HG03025 (cell line): ENCODE results near the gene EIF4ENIF1.
"Not testable (repeated sequence)": the region's sequence is repeated elsewhere in the genome, so short reads cannot be mapped to it uniquely, and the experiment has no call there.

ENCODE experiments used
- ATAC-seq: cut with Tn5 transposase; IDR thresholded peaks from one replicate; pipeline ENCODE4 v1.9.1; 2021; ENCODE audit warnings: mild to moderate bottlenecking, moderate library complexity; ENCODE audit not compliant: unreplicated experiment, low FRiP score

The EIF4ENIF1 gene, protein sequence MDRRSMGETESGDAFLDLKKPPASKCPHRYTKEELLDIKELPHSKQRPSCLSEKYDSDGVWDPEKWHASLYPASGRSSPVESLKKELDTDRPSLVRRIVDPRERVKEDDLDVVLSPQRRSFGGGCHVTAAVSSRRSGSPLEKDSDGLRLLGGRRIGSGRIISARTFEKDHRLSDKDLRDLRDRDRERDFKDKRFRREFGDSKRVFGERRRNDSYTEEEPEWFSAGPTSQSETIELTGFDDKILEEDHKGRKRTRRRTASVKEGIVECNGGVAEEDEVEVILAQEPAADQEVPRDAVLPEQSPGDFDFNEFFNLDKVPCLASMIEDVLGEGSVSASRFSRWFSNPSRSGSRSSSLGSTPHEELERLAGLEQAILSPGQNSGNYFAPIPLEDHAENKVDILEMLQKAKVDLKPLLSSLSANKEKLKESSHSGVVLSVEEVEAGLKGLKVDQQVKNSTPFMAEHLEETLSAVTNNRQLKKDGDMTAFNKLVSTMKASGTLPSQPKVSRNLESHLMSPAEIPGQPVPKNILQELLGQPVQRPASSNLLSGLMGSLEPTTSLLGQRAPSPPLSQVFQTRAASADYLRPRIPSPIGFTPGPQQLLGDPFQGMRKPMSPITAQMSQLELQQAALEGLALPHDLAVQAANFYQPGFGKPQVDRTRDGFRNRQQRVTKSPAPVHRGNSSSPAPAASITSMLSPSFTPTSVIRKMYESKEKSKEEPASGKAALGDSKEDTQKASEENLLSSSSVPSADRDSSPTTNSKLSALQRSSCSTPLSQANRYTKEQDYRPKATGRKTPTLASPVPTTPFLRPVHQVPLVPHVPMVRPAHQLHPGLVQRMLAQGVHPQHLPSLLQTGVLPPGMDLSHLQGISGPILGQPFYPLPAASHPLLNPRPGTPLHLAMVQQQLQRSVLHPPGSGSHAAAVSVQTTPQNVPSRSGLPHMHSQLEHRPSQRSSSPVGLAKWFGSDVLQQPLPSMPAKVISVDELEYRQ

GRCh38 chr22:31489632-31490495, at the start of gene EIF4ENIF1:
EIF4ENIF1 (minus strand) TSS chr22:31489842; CDS start chr22:31488718, 1,124 bp downstream.
- ATAC-seq, result peak; percentile 42

- no peak for ATAC-seq
These were observed 49.2 kb upstream of the EIF4ENIF1 start for GRCh38 chr22:31538815-31539214.

- no peak for ATAC-seq
These were observed 47.4 kb upstream of the EIF4ENIF1 start for GRCh38 chr22:31537019-31537535.

DNA sequence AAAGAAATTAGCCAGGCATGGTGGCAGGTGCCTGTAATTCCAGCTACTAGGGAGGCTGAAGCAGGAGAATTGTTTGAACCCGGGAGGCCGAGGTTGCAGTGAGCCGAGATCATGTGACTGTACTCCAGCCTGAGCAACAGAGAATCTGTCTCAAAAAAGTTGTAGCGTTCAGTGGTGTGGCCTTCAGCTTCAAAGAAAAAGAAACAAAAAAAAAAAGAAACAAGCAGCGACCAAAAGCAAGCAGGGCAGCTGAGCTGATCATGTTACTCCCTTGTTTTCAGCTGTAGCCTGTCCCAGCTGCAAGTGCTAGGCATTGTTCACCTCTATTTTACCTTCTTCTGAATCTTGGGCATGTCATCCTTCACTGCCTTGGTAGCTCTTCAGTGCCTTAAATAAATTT, 43.7 kb upstream of the EIF4ENIF1 start:
- no peak for ATAC-seq

- ATAC-seq, result no peak
These were observed 42.4 kb upstream of the EIF4ENIF1 start for GRCh38 chr22:31532060-31532459.

GRCh38 chr22:31530823-31531195, 41.2 kb upstream of the EIF4ENIF1 start:
- no peak for ATAC-seq

DNA sequence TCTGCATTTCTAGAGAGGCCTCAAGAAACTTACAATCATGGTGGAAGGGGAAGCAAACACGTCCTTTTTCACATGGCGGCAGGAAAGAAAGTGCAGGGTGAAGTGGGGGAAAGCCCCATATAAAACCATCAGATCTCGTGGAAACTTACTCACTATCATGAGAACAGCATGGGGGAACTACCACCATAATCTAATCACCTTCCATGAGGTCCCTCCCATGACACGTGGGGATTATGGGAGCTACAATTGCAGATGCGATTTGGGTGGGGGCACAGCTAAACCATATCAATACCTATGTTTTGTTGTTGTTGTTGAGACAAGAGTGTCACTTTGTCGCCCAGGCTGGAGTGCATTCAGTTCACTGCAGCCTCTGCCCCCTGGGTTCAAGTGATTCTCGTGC, 36.6 kb upstream of the EIF4ENIF1 start:
- ATAC-seq, result no peak

DNA sequence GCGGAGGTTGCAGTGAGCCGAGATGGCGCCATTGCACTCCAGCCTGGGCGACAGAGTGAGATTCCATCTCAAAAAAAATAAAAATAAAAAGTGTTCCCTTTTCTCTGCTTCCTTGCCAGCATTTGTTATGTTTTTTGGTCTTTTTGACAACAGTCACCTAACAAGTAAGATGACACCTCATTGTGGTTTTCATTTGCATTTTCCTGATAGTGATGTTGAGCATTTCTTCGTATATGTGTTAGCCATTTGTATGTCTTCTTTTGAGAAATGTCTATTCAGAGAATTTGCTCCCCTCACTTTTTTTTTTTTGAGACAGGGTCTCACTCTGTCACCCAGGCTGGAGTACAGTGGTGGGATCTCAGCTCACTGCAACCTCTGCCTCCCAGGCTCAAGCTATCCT, 34.5 kb upstream of the EIF4ENIF1 start:
- not testable (repeated sequence) for ATAC-seq

GRCh38 chr22:31520051-31520450, 30.4 kb upstream of the EIF4ENIF1 start:
- no peak for ATAC-seq

DNA sequence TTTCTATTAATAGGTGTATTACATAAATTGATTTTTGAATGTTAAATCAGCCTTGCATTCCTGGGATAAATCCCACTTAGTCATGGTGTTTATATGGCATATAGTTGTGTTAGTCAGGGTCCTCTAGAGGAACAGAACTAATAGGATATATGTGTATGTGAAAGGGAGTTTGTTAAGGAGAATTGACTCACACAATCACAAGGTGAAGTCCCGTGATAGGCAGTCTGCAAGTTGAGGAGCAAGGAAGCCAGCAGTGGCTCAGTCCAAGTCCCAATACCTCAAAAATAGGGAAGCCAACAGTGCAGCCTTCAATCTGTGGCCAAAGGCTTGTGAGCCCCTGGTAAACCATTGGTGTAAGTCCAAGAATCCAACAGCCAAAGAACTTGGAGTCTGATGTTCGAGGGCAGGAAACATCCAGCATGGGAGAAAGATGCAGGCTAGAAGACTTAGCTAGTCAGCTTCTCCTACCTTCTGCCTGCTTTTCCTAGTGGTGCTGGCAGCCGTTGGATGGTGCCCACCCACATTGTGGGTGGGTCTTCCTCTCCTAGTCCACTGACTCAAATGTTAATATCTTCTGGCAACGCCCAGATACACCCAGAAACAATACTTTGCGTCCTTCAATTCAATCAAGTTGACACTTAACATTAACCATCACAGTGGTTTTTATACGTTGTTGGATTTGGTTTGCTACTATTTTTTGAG, 19.6 kb upstream of the EIF4ENIF1 start:
- ATAC-seq, result no peak

DNA sequence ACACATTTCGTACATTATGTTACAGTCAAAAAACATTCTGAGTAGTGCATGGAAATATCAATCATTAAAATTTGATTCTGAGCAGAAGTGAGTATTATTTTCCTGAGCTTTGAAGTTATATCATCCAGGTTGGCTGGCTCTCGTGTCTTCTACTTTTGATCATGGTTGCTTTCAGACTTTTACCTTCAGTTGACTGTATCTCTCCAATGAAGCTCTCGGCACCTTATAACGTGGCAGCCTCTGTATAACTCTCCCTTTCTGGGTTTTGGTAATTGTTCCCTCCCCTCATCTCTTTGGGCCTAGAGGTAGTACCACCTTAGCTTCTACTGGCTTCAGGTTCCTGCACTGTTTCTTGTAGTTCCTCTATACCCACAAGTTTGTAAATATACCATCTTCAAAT, 18.9 kb upstream of the EIF4ENIF1 start:
- ATAC-seq, result no peak

- ATAC-seq, result not testable (repeated sequence)
These were observed 17.9 kb upstream of the EIF4ENIF1 start for GRCh38 chr22:31507517-31507916.

- no peak for ATAC-seq
These were observed 14.6 kb upstream of the EIF4ENIF1 start for GRCh38 chr22:31504282-31504681.

DNA sequence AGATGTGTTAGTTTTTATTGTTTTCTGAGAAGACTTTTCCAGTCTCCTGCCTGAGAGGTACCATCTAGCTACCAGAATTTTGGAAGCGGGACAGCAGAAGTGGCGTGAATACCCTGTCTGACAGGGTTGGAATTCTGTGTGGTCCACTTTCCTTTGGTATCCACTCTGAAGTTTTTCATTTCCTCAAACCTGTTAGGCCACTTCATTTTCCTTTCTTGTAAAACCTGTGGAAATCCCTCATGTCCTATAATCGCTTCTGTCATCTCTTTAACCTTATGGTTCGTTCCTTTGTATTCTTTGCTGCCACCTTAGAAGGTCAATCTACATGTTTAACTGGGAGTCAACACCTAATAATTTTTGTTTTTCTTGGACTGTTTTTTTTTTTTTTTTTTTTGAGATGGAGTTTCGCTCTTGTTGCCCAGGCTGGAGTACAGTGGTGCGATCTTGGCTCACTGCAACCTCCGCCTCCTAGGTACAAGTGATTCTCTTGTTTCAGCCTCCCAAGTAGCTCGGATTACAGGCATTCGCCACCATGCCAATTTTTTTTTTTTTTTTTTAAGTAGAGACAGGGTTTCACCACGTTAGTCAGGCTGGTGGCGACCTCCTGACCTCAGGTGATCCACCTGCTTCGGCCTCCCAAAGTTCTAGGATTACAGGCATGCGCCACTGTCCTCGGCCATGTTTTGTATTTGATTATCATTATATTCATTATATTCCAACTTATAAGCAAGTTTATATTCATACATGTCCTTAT, 13.7 kb upstream of the EIF4ENIF1 start:
- ATAC-seq, result no peak

GRCh38 chr22:31501738-31502137, 12.1 kb upstream of the EIF4ENIF1 start:
- ATAC-seq, result no peak

DNA sequence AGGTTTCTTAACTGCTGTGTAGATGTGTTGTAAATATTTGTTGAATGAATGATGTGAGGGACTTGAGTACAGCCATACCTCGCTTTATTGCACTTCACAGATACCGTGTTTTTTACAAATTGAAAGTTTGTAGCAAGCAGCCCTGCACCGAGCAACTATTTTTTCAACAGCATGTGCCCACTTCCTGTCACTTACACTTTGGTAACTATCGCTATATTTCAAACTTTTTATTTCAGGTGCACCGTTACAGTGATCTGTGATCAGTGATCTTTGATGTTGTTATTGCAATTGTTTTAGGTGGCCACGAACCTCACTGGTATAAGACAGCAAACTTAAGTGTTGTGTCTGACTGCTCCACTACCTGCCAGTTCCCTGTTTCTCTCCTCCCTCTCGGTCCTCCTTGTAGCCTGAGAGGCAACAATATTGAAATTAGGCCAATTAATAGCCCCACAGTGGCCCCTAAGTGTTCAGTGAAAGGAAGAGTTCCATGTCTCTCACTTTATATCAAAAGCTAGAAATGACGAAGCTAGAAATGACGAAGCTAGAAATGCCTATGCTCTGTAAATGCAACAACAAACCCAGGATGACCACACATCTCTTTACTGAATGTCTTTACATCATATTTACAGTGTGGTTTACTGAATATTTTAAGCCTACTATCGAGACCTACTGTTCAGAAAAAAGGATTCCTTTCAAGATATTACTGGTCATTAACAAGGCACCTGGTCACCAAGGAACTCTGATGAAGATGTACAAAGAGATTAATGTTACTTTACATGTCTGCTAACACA, 7.7 kb upstream of the EIF4ENIF1 start:
- no peak for ATAC-seq

- ATAC-seq, result peak; percentile 21
These were observed 7.1 kb upstream of the EIF4ENIF1 start for GRCh38 chr22:31496735-31497146.
